NK-92 (cell line): Measurements from ENCODE around the gene OR9A2.

ENCODE experiments used
- DNase-seq: peaks from one replicate; lab custom pipeline; 2025; ENCODE audit not compliant: unreplicated experiment; lab: John Stamatoyannopoulos, UW

The OR9A2 gene

GRCh38 chr7:143023047-143023446 lies 3.9 kb downstream of the OR9A2 start:
- DNase-seq, result no peak

GRCh38 chr7:143018931-143019330 lies 8.0 kb downstream of the OR9A2 start:
- no peak for DNase-seq

- DNase-seq, result no peak
Observed at GRCh38 chr7:143016996-143017395, 9.9 kb downstream of the OR9A2 start.

GRCh38 chr7:143015926-143016490 lies 10.9 kb downstream of the OR9A2 start:
- DNase-seq, result no peak

- DNase-seq, result no peak
Observed at GRCh38 chr7:143015084-143015483, 11.8 kb downstream of the OR9A2 start.

- no peak for DNase-seq
Observed at GRCh38 chr7:143013893-143014292, 13.0 kb downstream of the OR9A2 start.

GRCh38 chr7:143013473-143013872 lies 13.5 kb downstream of the OR9A2 start:
- no peak for DNase-seq

GRCh38 chr7:143012409-143012808 lies 14.5 kb downstream of the OR9A2 start:
- no peak for DNase-seq

GRCh38 chr7:143012001-143012400 lies 14.9 kb downstream of the OR9A2 start:
- no peak for DNase-seq

- no peak for DNase-seq
Observed at GRCh38 chr7:143008007-143008901, 18.7 kb downstream of the OR9A2 start.

- DNase-seq, result no peak
Observed at GRCh38 chr7:143005632-143006260, 21.2 kb downstream of the OR9A2 start.

- no peak for DNase-seq
Observed at GRCh38 chr7:143003393-143004051, 23.4 kb downstream of the OR9A2 start.

GRCh38 chr7:143002898-143003297 lies 24.0 kb downstream of the OR9A2 start:
- DNase-seq, result no peak

GRCh38 chr7:143002106-143002505 lies 24.8 kb downstream of the OR9A2 start:
- no peak for DNase-seq

- DNase-seq, result no peak
Observed at GRCh38 chr7:143000648-143001047, 26.3 kb downstream of the OR9A2 start.

GRCh38 chr7:142999793-143000192 lies 27.1 kb downstream of the OR9A2 start:
- DNase-seq, result no peak

- DNase-seq, result no peak
Observed at GRCh38 chr7:142998966-142999365, 28.0 kb downstream of the OR9A2 start.

- no peak for DNase-seq
Observed at GRCh38 chr7:142997456-142997989, 29.4 kb downstream of the OR9A2 start.

- no peak for DNase-seq
Observed at GRCh38 chr7:142992427-142992826, 34.5 kb downstream of the OR9A2 start.

- no peak for DNase-seq
Observed at GRCh38 chr7:142984297-142984696, 42.6 kb downstream of the OR9A2 start.

GRCh38 chr7:142983825-142984224 lies 43.1 kb downstream of the OR9A2 start:
- DNase-seq, result no peak
